K562 (cell line): ENCODE measurements around the gene TRAPPC12. TPM values are rescaled to one million over a fixed set of nuclear protein-coding genes. Genes with fewer than 3 reads are reported as not detected.

Experiments
- ATAC-seq: fragments of 200-7000 bp; cut with Tn5 transposase; 3 replicates; pipeline ENCODE4 v1.9.1; 2020; ENCODE audit warnings: moderate library complexity
- BruUV-seq: library from RNA; stranded (reverse); fragments of 400-500 nt; replicated peaks from 2 replicates; lab custom pipeline; 2021; lab: Mats Ljungman, UMichigan
- CTCF ChIA-PET: fragments of 300-600 bp; formaldehyde crosslinking; extraction: SDS; loops from one replicate; lab custom pipeline; 2021; ENCODE audit warnings: low intra/inter-chr PET ratio; lab: Yijun Ruan, JAX
- POLR2A ChIA-PET: fragments of 300-600, 350-650 bp; sonication (Branson Sonifier 250); formaldehyde crosslinking; extraction: SDS; loops from one replicate; lab custom pipeline; 2021; ENCODE audit warnings: antibody characterized with exemption, inconsistent platforms; lab: Yijun Ruan, JAX
- DNase-seq, 4 experiments: peaks; one replicate each; pipeline versions ENCODE4 v3.0.0 to v3.0.0-alpha.2; 2011 to 2018; ENCODE audit warnings: low spot score in 3 of 4, mixed read lengths in 3 of 4; ENCODE audit errors: extremely low read depth in 1 of 4
- FAIRE-seq: peaks from 2 replicates; lab custom pipeline; 2011; peaks lifted over from hg19 to GRCh38; lab: Jason Lieb, UNC
- H2AFZ ChIP-seq: 2 replicates; pipeline ENCODE4 v1.6.0; 2011; ENCODE audit warnings: low read depth, low read length, control low read depth, inconsistent platforms
- H3K27ac ChIP-seq: fragments of 200-600 bp; 3 replicates; pipeline ENCODE4 v1.8.0; 2011; ENCODE audit warnings: low read depth, mild to moderate bottlenecking, control low read depth, inconsistent platforms, low read length, moderate library complexity, mixed read lengths; ENCODE audit errors: extremely low read depth
- H3K27me3 ChIP-seq, 2 experiments: fragments of 300-600 bp in 1 of 2; 2 replicates in 1 of 2; 3 replicates in 1 of 2; pipeline versions ENCODE4 v1.6.0 to v1.8.0; 2011; ENCODE audit warnings: inconsistent platforms in 2 of 2, low read length in 2 of 2, mild to moderate bottlenecking in 1 of 2, mixed read lengths in 1 of 2, moderate library complexity in 1 of 2; ENCODE audit not compliant: control insufficient read depth in 2 of 2, insufficient read depth in 2 of 2
- H3K36me3 ChIP-seq: fragments of 300-600 bp; 3 replicates; pipeline ENCODE4 v1.8.0; 2011; ENCODE audit warnings: mild to moderate bottlenecking, low read length, inconsistent platforms; ENCODE audit not compliant: control insufficient read depth, insufficient read depth
- H3K4me1 ChIP-seq, 2 experiments: fragments of 200-600 bp in 1 of 2; replicated peaks in 1 of 2; 2 replicates in 1 of 2; 3 replicates in 1 of 2; pipeline versions ENCODE4 v1.5.1 to v1.8.0; 2011; ENCODE audit warnings: inconsistent platforms in 2 of 2, low read length in 2 of 2, mild to moderate bottlenecking in 1 of 2, mixed read lengths in 1 of 2, moderate library complexity in 1 of 2; ENCODE audit not compliant: control insufficient read depth in 2 of 2, insufficient read depth in 2 of 2
- H3K4me2 ChIP-seq: 2 replicates; pipeline ENCODE4 v1.6.1; 2011; ENCODE audit warnings: low read length, control low read depth, inconsistent platforms, mixed read lengths; ENCODE audit not compliant: insufficient read depth
- H3K4me3 ChIP-seq: fragments of 200-600 bp; sonication (generic), shearing (Covaris generic); 2 replicates; pipeline ENCODE4 v1.5.1; 2016; ENCODE audit warnings: control low read depth, inconsistent platforms
- H3K79me2 ChIP-seq: fragments of 200-600 bp; 3 replicates; pipeline ENCODE4 v1.8.0; 2011; ENCODE audit warnings: low read length, inconsistent platforms; ENCODE audit not compliant: control insufficient read depth, insufficient read depth
- H3K9ac ChIP-seq, 2 experiments: 2 replicates each; pipeline versions ENCODE4 v1.6.0 to v1.6.1; 2011; ENCODE audit warnings: low read depth in 2 of 2, low read length in 2 of 2, control low read depth in 1 of 2, inconsistent platforms in 1 of 2, mild to moderate bottlenecking in 1 of 2, mixed read lengths in 1 of 2; ENCODE audit not compliant: insufficient read depth in 1 of 2
- H3K9me1 ChIP-seq: one replicate; pipeline ENCODE4 v1.6.0; 2011; ENCODE audit warnings: inconsistent platforms, mild to moderate bottlenecking, low read length, moderate library complexity; ENCODE audit not compliant: control insufficient read depth, insufficient read depth
- H3K9me3 ChIP-seq: replicated peaks from 2 replicates; pipeline ENCODE4 v1.5.1; 2011; ENCODE audit warnings: low read depth, low read length, inconsistent platforms; ENCODE audit not compliant: control insufficient read depth, insufficient read depth
- H4K20me1 ChIP-seq: replicated peaks from 2 replicates; pipeline ENCODE4 v1.6.1; 2011; ENCODE audit warnings: low read length, inconsistent platforms, mixed read lengths; ENCODE audit not compliant: control insufficient read depth, insufficient read depth
- COPS2 ChIP-seq: fragments of 450-650 bp; conservative IDR thresholded peaks from 2 replicates; pipeline ENCODE4 v1.6.1; 2016; ENCODE audit warnings: mild to moderate bottlenecking, moderate library complexity
- FOXK1 ChIP-seq: sonication (generic); formaldehyde crosslinking; IDR thresholded peaks from 2 replicates; pipeline ENCODE4 v1.8.0; 2022; ENCODE audit warnings: missing genetic modification reagents, mild to moderate bottlenecking, borderline replicate concordance
- ILK ChIP-seq: fragments of 450-650 bp; IDR thresholded peaks from 2 replicates; pipeline ENCODE4 v1.6.1; 2016; ENCODE audit warnings: missing genetic modification characterization, low read depth, mild to moderate bottlenecking, missing compliant biosample characterization, moderate library complexity, borderline replicate concordance
- RBM34 ChIP-seq: fragments of 200-400 bp; formaldehyde crosslinking; IDR thresholded peaks from 2 replicates; pipeline ENCODE4 v1.6.1; 2018; ENCODE audit warnings: low read length, borderline replicate concordance; ENCODE audit not compliant: insufficient read depth
- SMARCC2 ChIP-seq: fragments of 450-650 bp; IDR thresholded peaks from 2 replicates; pipeline ENCODE4 v1.6.1; 2017; ENCODE audit warnings: antibody characterized with exemption, moderate library complexity, mild to moderate bottlenecking, low read depth
- XRCC3 ChIP-seq: fragments of 450-650 bp; IDR thresholded peaks from 2 replicates; pipeline ENCODE4 v1.6.1; 2017; ENCODE audit warnings: mild to moderate bottlenecking, moderate library complexity
- XRCC5 ChIP-seq: fragments of 200-400 bp; formaldehyde crosslinking; IDR thresholded peaks from 2 replicates; pipeline ENCODE4 v1.6.1; 2017; ENCODE audit warnings: low read depth, mild to moderate bottlenecking, low read length
- ZNF830 ChIP-seq: fragments of 250-450 bp; sonication (Bioruptor Pico); IDR thresholded peaks from 2 replicates; pipeline ENCODE4 v1.5.0; 2021; ENCODE audit warnings: mild to moderate bottlenecking
- WGBS: fragments of 100-300 bp; shearing (Covaris generic); methylation state at CpG from one replicate; pipeline ENCODE4 v1.1.6; 2016; ENCODE audit warnings: low coverage, mixed read lengths; ENCODE audit not compliant: insufficient coverage; ENCODE audit errors: missing lambda C conversion rate; 5-methylcytosine and 5-hydroxymethylcytosine counted together
- in situ Hi-C: fragments of 300-500 bp; cut with MboI; formaldehyde crosslinking; loops from 4 replicates; pipeline ENCODE4 v1.15.0; 2018; ENCODE audit warnings: inconsistent platforms, mixed read lengths
- intact Hi-C: fragments of 100-400 bp; cut with micrococcal nuclease; formaldehyde crosslinking; loops from 2 replicates; pipeline ENCODE4 v1.14.2; 2022
- polyA plus RNA-seq, 8 experiments: library from polyadenylated mRNA; depleted of rRNA in 4 of 8; stranded (reverse) in 5 of 8; unstranded in 3 of 8; fragments of >200 nt; fragmentation: Nextera tagmentation in 2 of 8; fragmentation: Illumina TruSeq in 1 of 8; extraction: Ambion mirVana in 2 of 8; extraction: Trizol in 1 of 8; gene quantifications; 2 replicates each; pipeline versions ENCODE4 v1.2.1 to v1.2.3, GENCODE V29; 2011 to 2014; ENCODE audit warnings: inconsistent platforms in 1 of 8, missing spikeins in 1 of 8
- total RNA-seq, 7 experiments: library from RNA; depleted of rRNA in 6 of 7; stranded (reverse); fragments of >200 nt in 6 of 7; fragmentation: Illumina TruSeq in 2 of 7; extraction: Trizol in 2 of 7; gene quantifications; 2 replicates each; pipeline versions ENCODE4 v1.2.1 to v1.2.3, GENCODE V29; 2011 to 2021; ENCODE audit warnings: low replicate concordance in 1 of 7

The TRAPPC12 gene
- total and polyA plus RNA-seq, 9 of the 15 experiments (the other 6 are each of a cell fraction or from before 2014, with no cell fraction given) = 8.0 to 75.2 (median 39.1) TPM

GRCh38 chr2:3348767-3349166 lies 30.7 kb upstream of the TRAPPC12 start:
- 91% methylated on average over 12 of the region's 12 CpGs for WGBS
- no TSS peak for BruUV-seq
- TF ChIP-seq XRCC5 (no peak), ZNF830 (CRISPR knock-in tag) (no peak), RBM34 (no peak), COPS2 (no peak), XRCC3 (no peak), ILK (tag) (no peak), FOXK1 (CRISPR knock-in tag) (no peak), SMARCC2 (no peak)
- POLR2A ChIA-PET = no interaction called here
- ATAC-seq = no peak
- H3K4me2 ChIP-seq = no peak overlapping the region
- DNase-seq = no peak
- H2AFZ ChIP-seq = no peak overlapping the region
- no peak overlapping the region for H3K4me3 ChIP-seq
- H3K79me2 ChIP-seq = no peaks in the 10 kb centered on the region
- no peak for FAIRE-seq
- peaks cover 4% of the 10 kb centered on the region; the same call in 1 of the 2 replicates for H3K9me3 ChIP-seq
- H4K20me1 ChIP-seq = no peaks in the 10 kb centered on the region
- in situ Hi-C loops (no loop called here), intact Hi-C loops (no loop called here)
- no peaks in the 10 kb centered on the region for H3K27me3 ChIP-seq
- H3K27ac ChIP-seq = no peak overlapping the region
- H3K4me1 ChIP-seq = peaks cover 0 to 4% of the 10 kb centered on the region in 2 experiments; a peak in 1 of 5 replicates
- no peak overlapping the region for H3K9ac ChIP-seq
- peaks cover 33% of the 10 kb centered on the region for H3K36me3 ChIP-seq
- CTCF ChIA-PET = no interaction called here
- no peaks in the 10 kb centered on the region for H3K9me1 ChIP-seq
